OCI-LY7 (cell line): ENCODE results near the gene PCDHA9. TPM values are rescaled to one million over a fixed set of nuclear protein-coding genes. Genes with fewer than 3 reads are reported as not detected.

ENCODE experiments used
- BruUV-seq: library from RNA; stranded (reverse); fragments of 400-500 nt; replicated peaks from 2 replicates; lab custom pipeline; 2021; lab: Mats Ljungman, UMichigan
- CTCF ChIA-PET: fragments of 300-600 bp; sonication (Branson Sonifier 250); formaldehyde crosslinking; loops from one replicate; lab custom pipeline; 2022; ENCODE audit warnings: antibody characterized with exemption; ENCODE audit not compliant: unreplicated experiment; lab: Charles Lee
- POLR2A ChIA-PET: fragments of 300-600 bp; sonication (Branson Sonifier 250); formaldehyde crosslinking; loops from one replicate; lab custom pipeline; 2022; ENCODE audit warnings: antibody characterized with exemption; lab: Charles Lee
- DNase-seq: peaks from one replicate; pipeline ENCODE4 v3.0.0-alpha.2; 2015; ENCODE audit warnings: low spot score
- H2AFZ ChIP-seq: fragments of 200-600 bp; sonication (generic), shearing (Covaris generic); 2 replicates; pipeline ENCODE4 v1.6.1; 2014; ENCODE audit warnings: mild to moderate bottlenecking, antibody characterized with exemption, low read length, moderate library complexity
- H3K27ac ChIP-seq: fragments of 200-600 bp; sonication (generic); 2 replicates; pipeline ENCODE4 v1.5.1; 2014; ENCODE audit warnings: mixed run types, low read depth, mild to moderate bottlenecking, moderate library complexity, low read length, inconsistent platforms; ENCODE audit not compliant: poor library complexity, severe bottlenecking
- H3K36me3 ChIP-seq: fragments of 200-600 bp; sonication (generic); 2 replicates; pipeline ENCODE4 v1.6.1; 2014; ENCODE audit warnings: mild to moderate bottlenecking, antibody characterized with exemption, low read length, moderate library complexity, mixed read lengths; ENCODE audit not compliant: insufficient read depth
- H3K4me1 ChIP-seq: fragments of 200-600 bp; sonication (generic); 2 replicates; pipeline ENCODE4 v1.5.1; 2014; ENCODE audit warnings: mild to moderate bottlenecking, low read length; ENCODE audit not compliant: insufficient read depth, poor library complexity, severe bottlenecking
- H3K4me2 ChIP-seq: fragments of 200-600 bp; sonication (generic); 2 replicates; pipeline ENCODE4 v1.6.1; 2014; ENCODE audit warnings: mild to moderate bottlenecking, low read length
- H3K4me3 ChIP-seq: fragments of 200-600 bp; sonication (generic); 2 replicates; pipeline ENCODE4 v1.5.1; 2014; ENCODE audit warnings: mild to moderate bottlenecking, low read depth, low read length; ENCODE audit not compliant: poor library complexity, severe bottlenecking
- H3K79me2 ChIP-seq: fragments of 200-600 bp; sonication (generic); 2 replicates; pipeline ENCODE4 v1.6.1; 2016; ENCODE audit warnings: low read depth, mild to moderate bottlenecking, low read length, moderate library complexity, mixed read lengths; ENCODE audit not compliant: insufficient read depth
- H3K9me2 ChIP-seq: fragments of 200-600 bp; sonication (generic); 2 replicates; pipeline ENCODE4 v1.6.1; 2016; ENCODE audit warnings: mild to moderate bottlenecking, low read length, mixed read lengths; ENCODE audit not compliant: insufficient read depth
- H3K9me3 ChIP-seq: fragments of 200-600 bp; sonication (generic); 2 replicates; pipeline ENCODE4 v1.6.1; 2014; ENCODE audit warnings: mild to moderate bottlenecking, mixed run types, low read length, mixed read lengths
- H4K20me1 ChIP-seq: fragments of 200-600 bp; sonication (generic); 2 replicates; pipeline ENCODE4 v1.6.1; 2014; ENCODE audit warnings: mild to moderate bottlenecking, antibody characterized with exemption, low read length, moderate library complexity, mixed read lengths; ENCODE audit not compliant: insufficient read depth
- EZH2phosphoT487 ChIP-seq: fragments of 200-600 bp; sonication (generic); IDR thresholded peaks from 2 replicates; pipeline ENCODE4 v1.6.1; 2018; ENCODE audit warnings: low read depth, borderline replicate concordance, mild to moderate bottlenecking, mixed run types, antibody characterized with exemption, low read length, moderate library complexity, mixed read lengths
- intact Hi-C: fragments of 100-400 bp; cut with micrococcal nuclease; formaldehyde crosslinking; loops from one replicate; pipeline ENCODE4 v1.10.0; 2022; ENCODE audit not compliant: unreplicated experiment
- total RNA-seq, 2 experiments: library from RNA; depleted of rRNA in 1 of 2; stranded (reverse); fragments of >200 nt in 1 of 2; shearing (Covaris generic) in 1 of 2; gene quantifications; 2 replicates each; pipeline ENCODE4 v1.2.3, GENCODE V29; 2014 to 2022
- TF ChIP-seq, protein P1 (sequence below): fragments of 200-600 bp; sonication (generic); conservative IDR thresholded peaks from 2 replicates; pipeline ENCODE4 v1.5.1; 2014; ENCODE audit warnings: mild to moderate bottlenecking, antibody characterized with exemption, low read length, moderate library complexity, mixed read lengths

The PCDHA9 gene
- total RNA-seq, 2 experiments from 2014 or later: not detected

DNA sequence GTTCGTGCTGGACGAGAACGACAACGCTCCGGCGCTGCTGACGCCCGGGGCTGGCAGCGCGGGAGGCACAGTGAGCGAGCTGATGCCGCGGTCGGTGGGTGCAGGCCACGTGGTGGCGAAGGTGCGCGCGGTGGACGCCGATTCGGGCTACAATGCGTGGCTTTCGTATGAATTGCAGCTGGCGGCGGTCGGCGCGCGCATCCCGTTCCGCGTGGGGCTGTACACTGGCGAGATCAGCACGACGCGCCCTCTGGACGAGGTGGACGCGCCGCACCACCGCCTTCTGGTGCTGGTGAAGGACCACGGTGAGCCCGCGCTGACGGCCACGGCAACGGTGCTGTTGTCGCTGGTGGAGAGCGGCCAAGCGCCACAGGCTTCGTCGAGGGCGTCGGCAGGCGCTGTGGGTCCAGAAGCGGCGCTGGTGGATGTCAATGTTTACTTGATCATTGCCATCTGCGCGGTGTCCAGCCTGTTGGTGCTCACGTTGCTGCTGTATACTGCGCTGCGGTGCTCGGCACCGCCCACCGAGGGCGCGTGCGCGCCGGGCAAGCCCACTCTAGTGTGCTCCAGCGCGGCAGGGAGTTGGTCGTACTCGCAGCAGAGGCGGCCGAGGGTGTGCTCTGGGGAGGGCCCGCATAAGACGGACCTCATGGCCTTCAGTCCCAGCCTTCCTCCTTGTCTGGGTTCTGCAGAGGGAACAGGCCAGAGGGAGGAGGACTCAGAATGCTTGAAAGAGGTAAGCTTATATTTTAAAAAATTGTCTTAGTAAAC lies 35.9 kb downstream of the PCDHA9 start:
- Histone ChIP-seq H3K36me3 (no peaks in the 10 kb centered on the region), H3K27ac (no peak overlapping the region), H3K79me2 (no peaks in the 10 kb centered on the region), H3K9me3 (no peaks in the 10 kb centered on the region), H3K4me1 (no peaks in the 10 kb centered on the region), H3K9me2 (no peaks in the 10 kb centered on the region), H3K4me2 (no peak overlapping the region), H2AFZ (no peak overlapping the region), H4K20me1 (no peaks in the 10 kb centered on the region), H3K4me3 (no peak overlapping the region)
- BruUV-seq: no TSS peak
- ChIA-PET POLR2A (no interaction called here), CTCF (no interaction called here)
- TF ChIP-seq, protein P1, sequence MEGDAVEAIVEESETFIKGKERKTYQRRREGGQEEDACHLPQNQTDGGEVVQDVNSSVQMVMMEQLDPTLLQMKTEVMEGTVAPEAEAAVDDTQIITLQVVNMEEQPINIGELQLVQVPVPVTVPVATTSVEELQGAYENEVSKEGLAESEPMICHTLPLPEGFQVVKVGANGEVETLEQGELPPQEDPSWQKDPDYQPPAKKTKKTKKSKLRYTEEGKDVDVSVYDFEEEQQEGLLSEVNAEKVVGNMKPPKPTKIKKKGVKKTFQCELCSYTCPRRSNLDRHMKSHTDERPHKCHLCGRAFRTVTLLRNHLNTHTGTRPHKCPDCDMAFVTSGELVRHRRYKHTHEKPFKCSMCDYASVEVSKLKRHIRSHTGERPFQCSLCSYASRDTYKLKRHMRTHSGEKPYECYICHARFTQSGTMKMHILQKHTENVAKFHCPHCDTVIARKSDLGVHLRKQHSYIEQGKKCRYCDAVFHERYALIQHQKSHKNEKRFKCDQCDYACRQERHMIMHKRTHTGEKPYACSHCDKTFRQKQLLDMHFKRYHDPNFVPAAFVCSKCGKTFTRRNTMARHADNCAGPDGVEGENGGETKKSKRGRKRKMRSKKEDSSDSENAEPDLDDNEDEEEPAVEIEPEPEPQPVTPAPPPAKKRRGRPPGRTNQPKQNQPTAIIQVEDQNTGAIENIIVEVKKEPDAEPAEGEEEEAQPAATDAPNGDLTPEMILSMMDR: no peak
- no peak for TF ChIP-seq EZH2phosphoT487
- intact Hi-C loops: no loop called here
- DNase-seq: no peak

Other genes with a start within 250 kb of the PCDHA9 start
- 0.54 and 1.0 TPM in 2 replicates for gene CD14, start 215.2 kb upstream of the PCDHA9 start, total RNA-seq (2014; rRNA removed; shearing (Covaris generic))
- gene CD14, start 215.2 kb upstream of the PCDHA9 start, total RNA-seq (2022): 0.52 and 0.76 TPM in 2 replicates
- 15.4 and 26.9 TPM in 2 replicates for gene TMCO6, start 208.9 kb upstream of the PCDHA9 start, total RNA-seq (2014; rRNA removed; shearing (Covaris generic))
- 36.8 and 38.8 TPM in 2 replicates for gene TMCO6, start 208.9 kb upstream of the PCDHA9 start, total RNA-seq (2022)
- 107 and 166 TPM in 2 replicates for gene NDUFA2, start 200.8 kb upstream of the PCDHA9 start, total RNA-seq (2014; rRNA removed; shearing (Covaris generic))
- 63.4 and 70.3 TPM in 2 replicates for gene NDUFA2, start 200.8 kb upstream of the PCDHA9 start, total RNA-seq (2022)
- 64.4 and 83.7 TPM in 2 replicates for gene IK, start 200.6 kb upstream of the PCDHA9 start, total RNA-seq (2014; rRNA removed; shearing (Covaris generic))
- 90.4 and 99.3 TPM in 2 replicates for gene IK, start 200.6 kb upstream of the PCDHA9 start, total RNA-seq (2022)
- 18.7 and 23.9 TPM in 2 replicates for gene WDR55, start 183.5 kb upstream of the PCDHA9 start, total RNA-seq (2014; rRNA removed; shearing (Covaris generic))
- gene WDR55, start 183.5 kb upstream of the PCDHA9 start, total RNA-seq (2022): 31.5 and 34.2 TPM in 2 replicates
- 2.2 and 3.6 TPM in 2 replicates for gene DND1, start 174.8 kb upstream of the PCDHA9 start, total RNA-seq (2014; rRNA removed; shearing (Covaris generic))
- gene DND1, start 174.8 kb upstream of the PCDHA9 start, total RNA-seq (2022): 2.7 and 4.5 TPM in 2 replicates
- 43.7 and 44.3 TPM in 2 replicates for gene HARS1, start 157.0 kb upstream of the PCDHA9 start, total RNA-seq (2014; rRNA removed; shearing (Covaris generic))
- 61.4 and 61.6 TPM in 2 replicates for gene HARS1, start 157.0 kb upstream of the PCDHA9 start, total RNA-seq (2022)
- 20.8 and 23.4 TPM in 2 replicates for gene HARS2, start 156.9 kb upstream of the PCDHA9 start, total RNA-seq (2014; rRNA removed; shearing (Covaris generic))
- gene HARS2, start 156.9 kb upstream of the PCDHA9 start, total RNA-seq (2022): 27.3 and 27.5 TPM in 2 replicates
- 24.8 and 40.0 TPM in 2 replicates for gene ZMAT2, start 147.9 kb upstream of the PCDHA9 start, total RNA-seq (2014; rRNA removed; shearing (Covaris generic))
- 41.6 and 44.9 TPM in 2 replicates for gene ZMAT2, start 147.9 kb upstream of the PCDHA9 start, total RNA-seq (2022)
- gene PCDHA1, start 62.2 kb upstream of the PCDHA9 start, total RNA-seq (2014; rRNA removed; shearing (Covaris generic)): not detected in 2 replicates
- gene PCDHA1, start 62.2 kb upstream of the PCDHA9 start, total RNA-seq (2022): not detected in 2 replicates
- not detected in 2 replicates for gene PCDHA2, start 53.5 kb upstream of the PCDHA9 start, total RNA-seq (2014; rRNA removed; shearing (Covaris generic))
- gene PCDHA2, start 53.5 kb upstream of the PCDHA9 start, total RNA-seq (2022): not detected in 2 replicates
- not detected in 2 replicates for gene PCDHA3, start 47.3 kb upstream of the PCDHA9 start, total RNA-seq (2014; rRNA removed; shearing (Covaris generic))
- gene PCDHA3, start 47.3 kb upstream of the PCDHA9 start, total RNA-seq (2022): not detected in 2 replicates
- gene PCDHA4, start 41.3 kb upstream of the PCDHA9 start, total RNA-seq (2014; rRNA removed; shearing (Covaris generic)): not detected in 2 replicates
- not detected in 2 replicates for gene PCDHA4, start 41.3 kb upstream of the PCDHA9 start, total RNA-seq (2022)
- gene PCDHA5, start 26.8 kb upstream of the PCDHA9 start, total RNA-seq (2014; rRNA removed; shearing (Covaris generic)): not detected in 2 replicates
- not detected in 2 replicates for gene PCDHA5, start 26.8 kb upstream of the PCDHA9 start, total RNA-seq (2022)
- not detected in 2 replicates for gene PCDHA6, start 20.4 kb upstream of the PCDHA9 start, total RNA-seq (2014; rRNA removed; shearing (Covaris generic))
- gene PCDHA6, start 20.4 kb upstream of the PCDHA9 start, total RNA-seq (2022): not detected in 2 replicates
- not detected in 2 replicates for gene PCDHA7, start 14.1 kb upstream of the PCDHA9 start, total RNA-seq (2014; rRNA removed; shearing (Covaris generic))
- gene PCDHA7, start 14.1 kb upstream of the PCDHA9 start, total RNA-seq (2022): not detected in 2 replicates
- gene PCDHA8, start 7.2 kb upstream of the PCDHA9 start, total RNA-seq (2014; rRNA removed; shearing (Covaris generic)): not detected in 2 replicates
- gene PCDHA8, start 7.2 kb upstream of the PCDHA9 start, total RNA-seq (2022): not detected in 2 replicates
- not detected in 2 replicates for gene PCDHA10, start 7.5 kb downstream of the PCDHA9 start, total RNA-seq (2014; rRNA removed; shearing (Covaris generic))
- gene PCDHA10, start 7.5 kb downstream of the PCDHA9 start, total RNA-seq (2022): not detected in 2 replicates
- gene PCDHA11, start 20.6 kb downstream of the PCDHA9 start, total RNA-seq (2014; rRNA removed; shearing (Covaris generic)): not detected in 2 replicates
- not detected in 2 replicates for gene PCDHA11, start 20.6 kb downstream of the PCDHA9 start, total RNA-seq (2022)
- not detected in 2 replicates for gene PCDHA12, start 26.9 kb downstream of the PCDHA9 start, total RNA-seq (2014; rRNA removed; shearing (Covaris generic))
- gene PCDHA12, start 26.9 kb downstream of the PCDHA9 start, total RNA-seq (2022): not detected in 2 replicates
- not detected in 2 replicates for gene PCDHA13, start 33.7 kb downstream of the PCDHA9 start, total RNA-seq (2014; rRNA removed; shearing (Covaris generic))
- gene PCDHA13, start 33.7 kb downstream of the PCDHA9 start, total RNA-seq (2022): not detected in 2 replicates
- gene PCDHAC1, start 77.9 kb downstream of the PCDHA9 start, total RNA-seq (2014; rRNA removed; shearing (Covaris generic)): not detected in 2 replicates
- not detected in 2 replicates for gene PCDHAC1, start 77.9 kb downstream of the PCDHA9 start, total RNA-seq (2022)
- not detected in 2 replicates for gene PCDHAC2, start 118.1 kb downstream of the PCDHA9 start, total RNA-seq (2014; rRNA removed; shearing (Covaris generic))
- gene PCDHAC2, start 118.1 kb downstream of the PCDHA9 start, total RNA-seq (2022): not detected in 2 replicates
- gene PCDHB1, start 203.0 kb downstream of the PCDHA9 start, total RNA-seq (2014; rRNA removed; shearing (Covaris generic)): not detected in 2 replicates
- gene PCDHB1, start 203.0 kb downstream of the PCDHA9 start, total RNA-seq (2022): not detected in 2 replicates
- gene PCDHB2, start 246.2 kb downstream of the PCDHA9 start, total RNA-seq (2014; rRNA removed; shearing (Covaris generic)): not detected in 2 replicates
- not detected in 2 replicates for gene PCDHB2, start 246.2 kb downstream of the PCDHA9 start, total RNA-seq (2022)